ENCODE measurements around the gene PDE4D.
A peak's percentile ranks its signal among the peaks of the same experiment; 100 is the strongest.

GRCh38 chr5:59810041-59810440 is 83.5 kb downstream of the PDE4D start:
- TF ChIP-seq EZH2 (IDR thresholded peaks at IDR 0.05; ENCODE audit: low read length) (no peak), CTCF (optimal IDR thresholded peaks at IDR 0.05 in 1 of 3, IDR thresholded peaks at IDR 0.05 in 1 of 3, conservative IDR thresholded peaks at IDR 0.05 in 1 of 3; ENCODE audit: extremely low read depth in 1 of 3, insufficient read depth in 2 of 3, low read length in 3 of 3) (peak; percentile 79 to 94 (median 90))
